ENCODE measurements around the gene RIPOR3.
"Not testable (repeated sequence)": the region's sequence is repeated elsewhere in the genome, so short reads cannot be mapped to it uniquely, and the experiment has no call there.

Gene RIPOR3

GRCh38 chr20:50605136-50605535 is 86.2 kb downstream of the RIPOR3 start:
- DNase-seq: no peak

GRCh38 chr20:50604451-50604850 is 86.9 kb downstream of the RIPOR3 start:
- DNase-seq: no peak

GRCh38 chr20:50602432-50603088 is 88.8 kb downstream of the RIPOR3 start:
- DNase-seq: no peak

- no peak for DNase-seq
Measured at GRCh38 chr20:50601511-50602431, 89.6 kb downstream of the RIPOR3 start.

- DNase-seq: no peak
Measured at GRCh38 chr20:50600281-50600895, 91.0 kb downstream of the RIPOR3 start.

GRCh38 chr20:50598768-50599167 is 92.6 kb downstream of the RIPOR3 start:
- DNase-seq: not testable (repeated sequence)

- no peak for DNase-seq
Measured at GRCh38 chr20:50598074-50598473, 93.3 kb downstream of the RIPOR3 start.

GRCh38 chr20:50597406-50597969 is 93.9 kb downstream of the RIPOR3 start:
- DNase-seq: no peak

GRCh38 chr20:50596694-50597021 is 94.7 kb downstream of the RIPOR3 start:
- DNase-seq: no peak

GRCh38 chr20:50595988-50596693 is 95.2 kb downstream of the RIPOR3 start:
- DNase-seq: no peak

- DNase-seq: no peak
Measured at GRCh38 chr20:50595433-50595895, 95.9 kb downstream of the RIPOR3 start.

- no peak for DNase-seq
Measured at GRCh38 chr20:50594591-50595432, 96.5 kb downstream of the RIPOR3 start.

GRCh38 chr20:50594231-50594590 is 97.1 kb downstream of the RIPOR3 start:
- no peak for DNase-seq

GRCh38 chr20:50593005-50593335 is 98.4 kb downstream of the RIPOR3 start:
- DNase-seq: no peak

GRCh38 chr20:50592282-50593004 is 98.9 kb downstream of the RIPOR3 start:
- no peak for DNase-seq

GRCh38 chr20:50591233-50591852 is 100.0 kb downstream of the RIPOR3 start:
- DNase-seq: no peak

GRCh38 chr20:50590348-50590664 is 101.0 kb downstream of the RIPOR3 start:
- no peak for DNase-seq

GRCh38 chr20:50589548-50590347 is 101.6 kb downstream of the RIPOR3 start:
- DNase-seq: no peak

- no peak for DNase-seq
Measured at GRCh38 chr20:50588034-50588736, 103.2 kb downstream of the RIPOR3 start.

Data from left hindlimb (tissue), 1 donor.